Cardiac fibroblast (primary cell): Measurements from ENCODE around the gene TM4SF4.

ENCODE experiments used
- DNase-seq, 2 donors: peaks; one replicate each; pipeline versions ENCODE4 v3.0.0 to v3.0.0-alpha.2; 2010; ENCODE audit warnings: low read depth in 2 of 2
- H3K4me3 ChIP-seq, 2 donors: replicated peaks in 1 of 2; 1 replicate in 1 of 2; 2 replicates in 1 of 2; pipeline ENCODE4 v1.5.1; 2011; ENCODE audit warnings: low read depth in 2 of 2, low read length in 2 of 2, mild to moderate bottlenecking in 2 of 2, moderate library complexity in 1 of 2
- TF ChIP-seq, protein P1 (sequence below): IDR thresholded peaks from one replicate; pipeline ENCODE4 v1.5.1; 2011; ENCODE audit warnings: low read depth, mild to moderate bottlenecking, low read length, inconsistent platforms

Gene TM4SF4

DNA sequence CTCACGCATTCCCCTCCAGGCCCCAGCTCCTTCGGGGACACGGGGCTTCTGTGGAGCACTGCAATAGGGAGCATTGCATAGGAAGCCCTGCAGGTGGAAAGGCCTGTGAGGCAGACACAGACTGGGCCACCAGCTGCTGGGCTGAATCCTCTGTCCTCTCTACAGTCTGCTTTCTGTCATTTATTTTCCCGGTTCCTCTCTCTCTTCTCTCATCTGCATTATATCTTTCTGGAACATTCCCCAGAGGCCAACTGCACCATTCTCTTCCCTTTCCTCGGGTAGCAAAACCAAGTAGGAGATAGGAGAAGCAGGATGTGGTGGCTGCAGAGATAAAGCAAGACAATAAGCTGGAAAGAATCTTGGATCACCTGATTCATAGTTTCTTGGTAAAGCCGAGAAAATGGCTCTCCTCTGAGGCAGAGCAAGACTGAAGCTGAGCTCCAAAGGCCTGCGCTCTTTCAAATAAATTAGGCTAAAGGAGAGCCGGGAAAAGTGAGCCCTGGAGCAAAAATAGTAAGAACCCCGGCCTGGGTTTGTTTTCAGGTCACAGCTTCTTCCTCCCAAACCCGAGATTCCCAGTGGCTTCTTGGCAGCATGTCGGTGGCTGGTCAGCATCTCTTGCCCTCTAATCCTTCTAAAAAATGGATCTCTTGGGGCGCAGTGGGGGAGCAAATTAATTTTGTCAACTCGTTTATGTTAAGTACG, 5.3 kb downstream of the TM4SF4 start:
- DNase-seq = peak; percentile 40 to 59
- TF ChIP-seq, protein P1, sequence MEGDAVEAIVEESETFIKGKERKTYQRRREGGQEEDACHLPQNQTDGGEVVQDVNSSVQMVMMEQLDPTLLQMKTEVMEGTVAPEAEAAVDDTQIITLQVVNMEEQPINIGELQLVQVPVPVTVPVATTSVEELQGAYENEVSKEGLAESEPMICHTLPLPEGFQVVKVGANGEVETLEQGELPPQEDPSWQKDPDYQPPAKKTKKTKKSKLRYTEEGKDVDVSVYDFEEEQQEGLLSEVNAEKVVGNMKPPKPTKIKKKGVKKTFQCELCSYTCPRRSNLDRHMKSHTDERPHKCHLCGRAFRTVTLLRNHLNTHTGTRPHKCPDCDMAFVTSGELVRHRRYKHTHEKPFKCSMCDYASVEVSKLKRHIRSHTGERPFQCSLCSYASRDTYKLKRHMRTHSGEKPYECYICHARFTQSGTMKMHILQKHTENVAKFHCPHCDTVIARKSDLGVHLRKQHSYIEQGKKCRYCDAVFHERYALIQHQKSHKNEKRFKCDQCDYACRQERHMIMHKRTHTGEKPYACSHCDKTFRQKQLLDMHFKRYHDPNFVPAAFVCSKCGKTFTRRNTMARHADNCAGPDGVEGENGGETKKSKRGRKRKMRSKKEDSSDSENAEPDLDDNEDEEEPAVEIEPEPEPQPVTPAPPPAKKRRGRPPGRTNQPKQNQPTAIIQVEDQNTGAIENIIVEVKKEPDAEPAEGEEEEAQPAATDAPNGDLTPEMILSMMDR = no peak
- no peak overlapping the region for H3K4me3 ChIP-seq

DNA sequence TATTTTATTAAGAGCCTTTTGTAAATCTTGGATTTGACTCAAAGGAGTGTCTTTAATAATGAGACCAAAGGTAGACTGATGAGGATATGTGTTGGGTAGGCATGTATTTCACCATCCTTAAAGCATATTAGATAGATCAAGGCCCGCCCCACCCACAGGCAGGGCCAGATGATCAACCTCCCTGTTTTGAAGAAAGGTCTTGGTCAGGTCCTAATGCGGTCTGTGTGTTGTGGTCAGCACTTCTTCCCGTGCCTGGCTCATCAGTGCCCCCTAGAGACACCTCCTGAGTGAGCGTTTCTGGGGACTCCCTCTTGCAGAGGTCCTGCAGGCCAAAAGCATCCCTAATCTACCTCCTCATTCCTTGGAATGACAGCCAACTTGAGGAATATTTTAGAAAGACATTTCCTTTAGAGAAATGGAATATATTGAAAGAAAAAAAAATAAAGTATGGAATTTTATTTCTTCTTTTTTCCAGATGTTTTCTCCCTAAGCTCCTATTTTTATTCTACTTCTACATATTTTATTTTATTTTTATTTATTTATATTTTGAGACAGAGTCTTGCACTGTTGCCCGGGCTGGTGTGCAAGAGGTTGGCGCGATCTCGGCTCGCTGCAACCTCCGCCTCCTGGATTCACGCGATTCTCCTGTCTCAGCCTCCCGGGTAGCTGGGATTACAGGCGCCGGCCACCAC, 6.0 kb downstream of the TM4SF4 start:
- H3K4me3 ChIP-seq = no peak overlapping the region
- DNase-seq = peak; percentile 92 to 95
- TF ChIP-seq, protein P1 = peak; percentile 96

DNA sequence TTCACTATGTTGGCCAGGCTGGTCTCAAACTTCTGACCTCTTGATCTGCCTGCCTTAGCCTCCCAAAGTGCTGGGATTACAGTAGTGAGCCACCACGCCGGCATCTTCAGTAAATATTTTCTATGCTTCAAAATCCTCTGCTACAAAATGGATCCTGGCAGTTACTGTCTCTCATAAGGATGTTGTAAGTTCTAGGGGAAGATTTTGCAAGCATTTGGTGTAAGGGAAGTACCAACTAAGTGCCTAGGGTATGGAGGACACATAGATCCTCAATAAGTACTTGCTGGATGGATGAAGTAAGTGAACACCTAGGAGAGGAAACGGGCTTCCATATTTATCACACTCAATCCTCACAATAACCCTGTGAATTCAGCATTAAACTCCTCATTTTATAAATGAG, 6.6 kb downstream of the TM4SF4 start:
- no peak overlapping the region for H3K4me3 ChIP-seq
- DNase-seq = no peak
- TF ChIP-seq, protein P1 = no peak

DNA sequence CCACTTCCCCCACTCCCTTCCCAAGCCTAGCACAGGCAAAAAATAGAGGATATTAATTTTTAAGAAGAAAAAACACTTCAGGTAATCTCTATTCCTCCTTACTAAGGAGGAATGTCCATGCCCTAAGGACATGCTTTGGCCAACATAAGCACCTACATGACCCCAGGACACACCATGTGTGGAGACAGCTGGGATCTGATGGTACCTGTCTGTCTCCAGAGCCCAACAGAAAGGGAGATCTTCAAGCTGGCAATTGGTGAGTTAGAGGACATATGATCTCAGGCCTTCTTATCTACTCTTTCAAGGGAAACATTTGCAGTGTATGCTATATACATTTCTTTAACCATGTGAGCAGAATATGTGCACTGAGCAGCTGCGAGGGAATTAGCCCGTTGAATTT, 7.0 kb downstream of the TM4SF4 start:
- H3K4me3 ChIP-seq = no peak overlapping the region
- TF ChIP-seq, protein P1 = no peak
- no peak for DNase-seq

DNA sequence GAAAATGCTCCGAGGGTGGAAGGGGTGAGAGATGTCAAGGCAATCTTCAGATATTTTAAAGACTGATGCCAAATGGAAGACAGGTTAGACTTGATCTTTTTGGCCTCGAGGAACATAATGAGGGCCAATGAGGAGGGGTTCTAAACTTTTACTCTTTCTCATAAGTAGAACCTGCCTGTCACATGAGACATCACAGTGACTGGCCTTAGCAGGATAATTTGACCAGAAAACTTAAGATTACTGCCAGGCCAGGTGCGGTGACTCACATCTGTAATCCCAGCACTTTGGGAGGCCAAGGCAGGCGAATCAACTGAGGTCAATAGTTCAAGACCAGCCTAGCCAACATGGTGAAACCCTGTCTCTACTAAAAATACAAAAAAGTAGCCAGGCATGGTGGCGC, 12.2 kb downstream of the TM4SF4 start:
- no peak overlapping the region for H3K4me3 ChIP-seq
- TF ChIP-seq, protein P1 = no peak
- DNase-seq = no peak

DNA sequence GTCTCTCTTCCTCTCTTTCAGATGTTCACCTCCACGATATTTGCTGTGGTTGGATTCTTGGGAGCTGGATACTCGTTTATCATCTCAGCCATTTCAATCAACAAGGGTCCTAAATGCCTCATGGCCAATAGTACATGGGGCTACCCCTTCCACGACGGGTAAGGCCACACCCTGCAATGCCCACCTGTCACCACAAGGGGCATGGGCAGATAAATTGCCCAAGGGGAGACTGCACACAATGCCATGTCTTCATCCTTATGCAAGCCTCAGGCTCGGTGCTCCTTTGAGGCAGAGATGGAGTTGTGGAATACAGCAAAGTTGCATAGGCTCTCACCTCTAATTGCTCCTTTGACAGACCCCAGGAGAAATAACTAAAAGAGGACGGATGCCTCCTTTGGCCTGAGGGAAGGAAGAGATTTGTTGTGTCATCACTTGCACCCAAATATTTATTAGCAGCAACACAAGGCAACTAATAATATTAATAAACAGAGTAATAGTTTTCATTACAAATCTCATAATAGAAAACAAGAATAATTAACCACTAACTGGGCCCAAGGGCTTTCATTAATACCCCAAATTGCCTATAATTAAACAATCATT, 13.2 kb downstream of the TM4SF4 start:
- H3K4me3 ChIP-seq = no peak overlapping the region
- no peak for DNase-seq
- TF ChIP-seq, protein P1 = peak; percentile 56
